ENCODE measurements around the gene CCDC198.

CCDC198 gene, protein sequence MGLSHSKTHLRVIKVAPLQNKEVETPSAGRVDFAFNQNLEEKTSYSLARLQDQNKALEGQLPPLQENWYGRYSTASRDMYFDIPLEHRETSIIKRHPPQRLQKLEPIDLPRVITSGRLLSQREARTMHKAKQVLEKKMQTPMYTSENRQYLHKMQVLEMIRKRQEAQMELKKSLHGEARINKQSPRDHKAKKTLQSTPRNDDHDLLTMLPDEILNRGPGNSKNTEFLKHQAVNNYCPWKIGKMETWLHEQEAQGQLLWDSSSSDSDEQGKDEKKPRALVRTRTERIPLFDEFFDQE

DNA sequence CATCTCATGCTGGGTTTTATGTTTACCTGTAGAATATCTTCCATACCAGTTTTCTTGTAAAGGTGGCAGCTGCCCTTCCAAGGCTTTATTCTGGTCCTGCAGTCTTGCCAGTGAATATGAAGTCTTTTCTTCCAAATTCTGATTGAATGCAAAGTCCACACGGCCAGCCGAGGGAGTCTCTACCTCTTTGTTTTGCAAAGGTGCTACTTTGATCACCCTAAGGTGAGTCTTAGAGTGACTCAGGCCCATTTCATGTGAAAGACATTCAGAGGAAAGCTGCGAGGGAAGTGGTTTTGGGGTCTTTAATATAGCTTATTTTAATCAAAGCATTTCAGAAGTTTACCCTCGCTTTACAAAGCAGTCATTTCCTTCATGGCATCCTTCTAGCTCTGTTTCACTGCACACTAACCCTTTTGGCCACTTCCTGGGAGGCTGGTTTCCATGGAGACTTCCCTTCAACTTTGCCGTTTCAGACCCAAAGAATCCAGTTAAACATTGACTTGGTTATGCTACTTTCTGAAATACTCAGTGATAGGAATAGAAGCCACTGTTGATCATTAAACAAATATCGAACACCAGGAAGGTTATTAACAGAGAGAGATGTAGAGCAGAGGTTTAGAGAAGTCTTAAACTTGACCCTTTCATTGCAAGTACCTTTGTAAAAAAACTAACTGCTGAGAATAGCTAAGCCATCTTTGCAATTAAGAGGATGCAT lies at the start of gene CCDC198:
TSS of gene CCDC198 (minus strand) at position 391 of the 715 bp plus-strand sequence. CDS start at position 249, 142 bp downstream.
- no peak for DNase-seq

DNA sequence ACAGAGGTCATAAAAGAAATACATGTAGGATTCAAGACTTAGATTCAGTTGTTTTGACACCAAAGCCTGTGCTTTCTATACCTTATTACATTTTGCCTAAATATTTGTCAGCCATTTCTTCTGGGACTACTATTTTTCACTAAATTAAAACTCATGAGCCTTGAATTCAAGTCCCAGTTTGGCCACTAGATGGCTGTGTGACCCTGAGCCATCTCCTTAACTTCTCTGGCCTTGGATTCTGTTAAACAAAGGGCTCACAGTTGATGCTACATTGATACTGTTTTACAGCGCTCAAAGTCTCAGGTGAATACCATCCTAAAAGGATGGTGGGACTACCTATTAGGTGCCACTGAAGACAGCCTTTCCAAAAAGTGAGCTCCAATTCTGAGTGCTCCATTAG lies 39.6 kb upstream of the CCDC198 start:
- DNase-seq, result peak; percentile 94

DNA sequence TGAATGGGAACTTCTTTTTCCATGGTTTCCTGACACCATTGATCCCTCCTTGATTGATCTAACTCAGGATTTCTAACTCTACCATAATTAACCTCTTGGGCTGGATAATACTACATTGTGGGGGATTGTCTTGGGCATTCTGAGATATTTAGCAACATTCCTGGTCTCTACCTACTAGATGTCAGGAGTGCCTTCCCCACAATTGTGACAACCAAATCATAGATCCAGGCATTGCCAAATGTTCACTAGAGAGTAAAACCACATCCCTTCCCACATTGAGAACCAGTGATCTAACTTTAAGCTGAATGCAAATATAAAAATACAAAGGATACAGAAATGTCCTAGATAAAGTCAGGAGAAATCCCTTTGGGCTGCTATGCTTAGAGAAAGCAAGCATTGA lies 36.9 kb upstream of the CCDC198 start:
- no peak for DNase-seq

DNA sequence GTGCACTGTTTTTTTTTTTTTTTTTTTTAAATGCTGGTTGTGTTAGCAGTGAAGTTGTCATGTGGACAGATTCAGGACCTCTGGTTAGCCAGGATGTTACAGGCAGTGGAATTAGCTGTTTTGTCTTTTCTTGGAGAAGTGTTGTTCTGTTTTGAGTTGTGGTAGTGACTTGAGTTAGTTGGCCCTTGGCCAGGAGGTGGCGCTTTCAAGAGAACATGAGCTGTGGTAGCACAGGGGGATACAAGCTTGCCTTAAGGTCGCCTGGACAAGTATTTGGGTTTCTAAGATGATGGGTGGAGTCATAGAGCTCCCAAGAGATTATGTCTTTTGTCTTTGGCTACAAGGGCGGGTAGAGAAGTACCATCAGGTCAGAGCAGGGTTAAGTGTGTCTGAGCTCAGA lies 33.3 kb upstream of the CCDC198 start:
- DNase-seq, result peak; percentile 74

DNA sequence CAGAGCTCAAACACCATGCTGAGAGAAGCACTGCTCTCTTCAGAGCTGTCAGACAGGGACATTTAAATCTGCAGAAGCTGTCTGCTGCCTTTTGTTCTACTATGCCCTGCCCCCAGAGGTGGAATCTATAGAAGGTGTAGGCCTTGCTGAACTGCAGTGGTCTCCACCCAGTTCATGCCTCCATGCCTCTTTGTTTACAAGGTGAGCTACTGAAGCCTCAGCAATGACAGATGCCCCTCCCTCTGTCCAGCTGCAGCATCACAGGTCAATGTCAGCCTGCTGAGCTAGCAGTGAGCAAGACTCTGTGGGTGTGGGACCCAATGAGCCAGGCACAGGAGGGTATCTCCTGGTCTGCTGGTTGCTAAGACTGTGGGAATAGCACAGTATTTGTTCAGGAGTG lies 25.4 kb upstream of the CCDC198 start:
- DNase-seq, result no peak

DNA sequence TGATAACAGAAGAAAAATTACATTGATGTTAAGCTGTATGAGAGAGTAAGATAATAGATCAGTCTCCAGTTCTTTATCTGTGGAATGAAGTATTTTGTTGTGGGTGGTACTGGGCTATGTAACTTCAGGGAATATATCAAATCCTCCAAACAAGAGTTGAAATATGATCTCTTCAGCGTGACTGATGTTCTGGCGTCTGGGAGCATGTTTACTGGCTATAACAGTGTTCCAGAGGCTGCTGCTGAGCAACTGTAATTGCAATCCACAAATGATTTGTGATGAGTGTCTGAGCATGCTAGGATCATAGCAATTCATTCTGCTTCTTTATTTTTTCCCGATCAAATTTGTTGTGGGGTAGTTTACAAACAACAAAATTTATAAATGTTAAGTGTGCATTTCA lies 18.6 kb upstream of the CCDC198 start:
- DNase-seq, result peak; percentile 51

DNA sequence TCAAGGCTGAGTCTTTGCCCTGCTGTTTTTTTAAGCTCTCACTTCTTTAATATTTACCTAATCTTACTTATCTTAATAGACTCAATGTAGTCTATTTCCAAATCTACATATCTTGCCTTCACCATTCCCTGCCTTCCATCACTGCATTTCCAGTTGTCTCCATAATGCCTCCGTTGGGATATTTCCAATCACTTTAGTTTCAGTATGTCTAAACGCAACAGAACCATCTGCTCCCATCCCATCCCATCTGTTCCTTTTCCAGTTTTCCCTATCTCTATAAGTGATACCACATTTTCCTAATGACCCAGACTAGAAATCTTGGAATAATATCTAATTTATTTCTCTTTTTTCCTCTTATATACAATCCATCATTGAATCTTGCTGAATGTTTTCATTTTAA lies 15.1 kb upstream of the CCDC198 start:
- DNase-seq, result peak; percentile 92

DNA sequence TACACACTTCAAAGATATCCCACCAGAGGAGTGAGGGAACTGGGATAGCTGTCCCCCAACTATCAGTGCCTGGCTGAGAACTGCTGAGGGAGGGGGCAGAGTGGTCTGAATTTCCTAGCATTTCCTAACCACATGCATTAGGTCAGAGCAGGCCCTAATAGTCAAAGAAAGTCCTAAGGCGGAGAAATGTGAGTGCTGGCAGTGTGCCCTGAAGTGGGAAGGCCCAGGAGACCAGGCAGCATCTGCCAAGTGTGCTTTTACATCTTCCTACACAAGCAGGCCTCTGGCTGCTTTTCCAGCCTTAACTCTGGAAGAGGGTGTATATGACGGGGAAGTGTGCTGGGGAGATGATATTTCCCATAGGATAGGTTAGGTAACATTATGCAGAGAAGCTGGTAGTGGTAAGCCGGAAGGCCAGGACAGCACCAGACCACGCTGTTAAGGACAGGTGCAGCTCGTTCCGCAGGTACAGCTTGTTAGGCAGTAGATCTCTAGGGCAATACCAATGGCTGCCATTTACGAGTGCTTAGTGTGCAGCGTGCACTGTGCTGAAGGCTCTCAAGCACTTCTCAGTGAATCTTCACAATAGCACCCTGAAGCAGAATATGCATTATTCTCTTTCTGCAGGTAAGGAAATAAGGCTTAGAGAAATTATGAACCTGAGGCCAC lies 9.1 kb upstream of the CCDC198 start:
- peak; percentile 57 for DNase-seq

DNA sequence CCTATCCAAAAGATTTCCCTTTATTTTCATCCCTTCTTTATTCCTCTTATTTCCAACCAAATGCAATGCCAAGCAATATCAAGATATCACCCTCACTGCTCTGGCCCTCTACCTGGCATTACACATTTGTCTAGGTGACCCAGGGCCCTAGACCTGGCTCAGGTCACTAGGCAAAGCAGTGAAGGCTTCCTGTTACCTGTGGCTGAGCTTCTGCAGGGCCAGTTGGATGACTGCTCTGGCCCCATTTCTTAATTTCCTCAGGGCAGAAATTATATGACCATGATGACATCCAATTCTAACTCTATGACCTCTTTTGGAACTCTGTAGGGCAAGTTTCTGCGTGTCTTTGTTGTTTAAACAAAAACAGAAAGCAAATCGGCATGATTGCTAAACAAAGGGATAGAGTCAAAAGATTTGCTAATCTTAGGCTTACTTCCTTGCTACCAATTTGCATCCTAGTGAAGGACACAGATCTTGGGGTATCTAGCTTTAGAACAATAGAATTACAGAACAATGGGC lies 7.4 kb upstream of the CCDC198 start:
- DNase-seq, result no peak

DNA sequence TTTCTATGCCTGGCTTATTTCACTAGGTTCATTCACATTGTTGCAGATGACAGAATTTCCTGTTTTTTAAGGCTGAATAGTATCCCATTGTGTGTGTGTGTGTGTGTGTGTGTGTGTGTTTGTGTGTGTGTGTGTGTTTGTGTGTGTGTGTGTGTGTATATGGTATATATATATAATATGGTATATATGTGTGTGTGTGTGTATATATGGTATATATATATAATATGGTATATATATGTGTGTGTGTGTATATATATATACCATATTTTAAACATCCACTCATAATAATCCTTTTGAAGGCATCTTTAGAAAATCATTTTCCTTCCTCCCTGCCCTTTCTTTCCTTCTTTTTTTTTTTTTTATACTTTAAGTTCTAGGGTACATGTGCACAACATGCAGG lies 5.0 kb upstream of the CCDC198 start:
- DNase-seq, result no peak

DNA sequence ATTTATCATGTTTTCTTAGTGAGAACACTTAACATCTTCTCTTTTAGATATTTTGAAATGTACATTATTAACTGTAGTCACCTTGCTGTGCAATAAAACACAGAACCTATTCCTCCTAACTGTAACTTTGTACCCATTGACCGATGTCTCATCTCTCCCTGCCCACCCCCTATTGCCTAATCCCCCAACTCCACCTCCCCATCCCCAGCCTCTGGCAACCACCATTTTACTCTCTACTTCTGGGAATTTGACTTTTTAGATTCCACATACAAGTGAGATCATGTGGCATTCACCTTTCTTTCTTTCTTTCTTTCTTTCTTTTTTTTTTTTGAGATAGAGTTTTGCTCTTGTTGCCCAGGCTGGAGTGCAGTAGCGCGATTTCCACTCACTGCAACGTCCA lies 4.4 kb upstream of the CCDC198 start:
- DNase-seq, result no peak

DNA sequence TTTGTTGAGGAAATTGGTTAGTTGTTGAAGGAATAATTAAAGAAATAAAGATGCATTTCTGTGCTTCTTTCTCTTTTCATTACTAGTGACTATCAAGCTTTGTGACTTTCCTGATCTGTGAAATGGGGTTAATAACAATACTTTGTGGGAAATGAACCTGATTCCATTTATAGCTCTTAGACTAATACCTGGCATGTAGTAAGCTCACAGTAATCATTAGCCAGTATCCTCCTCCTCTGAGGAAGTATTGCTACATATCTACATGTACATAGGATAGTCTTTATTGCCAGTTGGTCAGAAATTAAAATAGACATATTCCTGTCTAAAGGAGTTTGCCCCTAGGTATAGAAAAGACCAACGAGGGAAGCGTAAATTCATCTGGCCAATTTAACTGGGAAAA lies 1.8 kb upstream of the CCDC198 start:
- no peak for DNase-seq

DNA sequence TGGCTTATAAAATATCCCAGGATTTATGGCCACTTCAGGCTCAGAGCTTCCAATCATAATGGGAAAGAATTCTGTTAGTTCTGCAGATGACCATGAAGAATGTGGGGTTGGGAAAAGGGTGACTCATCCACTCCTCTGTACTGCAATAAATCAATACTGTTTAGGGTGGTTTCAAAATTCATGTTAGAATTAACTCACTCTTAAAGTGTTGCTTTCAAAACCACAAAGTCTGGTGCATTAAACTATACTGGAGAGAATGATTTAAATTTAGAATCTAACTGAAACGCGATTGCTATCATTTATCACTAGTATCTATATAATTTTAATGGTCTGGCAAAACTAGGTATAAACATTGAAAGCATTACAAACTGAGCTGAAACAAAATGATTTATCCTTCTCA lies 798 bp downstream of the CCDC198 start:
- DNase-seq, result no peak

DNA sequence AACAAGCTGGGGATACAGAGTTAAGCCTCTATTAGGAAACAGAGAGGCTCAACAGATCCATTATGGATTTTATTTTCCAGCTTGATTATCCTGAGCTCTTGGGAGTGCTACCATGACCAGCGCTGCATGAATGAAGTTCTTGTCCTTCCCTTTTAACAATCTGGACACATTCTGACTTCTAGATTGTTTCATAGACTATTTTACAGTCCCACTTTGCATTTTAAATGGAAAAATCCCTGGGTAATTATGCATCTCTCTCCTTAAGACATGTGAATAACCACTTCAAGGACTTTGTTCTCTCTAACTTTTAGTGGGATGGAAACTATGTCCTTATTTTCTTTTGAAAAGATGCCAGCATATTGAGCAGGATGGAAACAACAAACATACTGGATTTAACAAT lies 2.0 kb downstream of the CCDC198 start:
- DNase-seq, result no peak

DNA sequence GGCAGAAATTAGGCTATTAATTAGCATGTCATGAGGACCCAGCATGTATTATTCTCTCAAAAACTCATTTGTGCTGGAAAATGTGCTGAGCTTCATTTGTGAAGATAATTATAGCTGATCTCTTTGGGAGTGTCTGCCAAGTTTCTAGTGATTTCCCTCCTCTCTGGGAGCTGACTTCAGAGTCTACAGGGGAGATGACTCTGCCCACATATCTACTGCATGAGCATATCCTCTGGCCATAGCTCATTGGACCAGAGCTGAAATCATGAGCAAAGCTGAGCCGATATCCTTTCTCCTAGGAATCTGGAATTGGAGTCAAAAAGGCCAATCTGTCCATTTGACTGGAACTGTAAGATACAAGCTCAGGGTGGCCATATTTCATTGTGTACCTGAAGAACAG lies 5.9 kb downstream of the CCDC198 start:
- no peak for DNase-seq

DNA sequence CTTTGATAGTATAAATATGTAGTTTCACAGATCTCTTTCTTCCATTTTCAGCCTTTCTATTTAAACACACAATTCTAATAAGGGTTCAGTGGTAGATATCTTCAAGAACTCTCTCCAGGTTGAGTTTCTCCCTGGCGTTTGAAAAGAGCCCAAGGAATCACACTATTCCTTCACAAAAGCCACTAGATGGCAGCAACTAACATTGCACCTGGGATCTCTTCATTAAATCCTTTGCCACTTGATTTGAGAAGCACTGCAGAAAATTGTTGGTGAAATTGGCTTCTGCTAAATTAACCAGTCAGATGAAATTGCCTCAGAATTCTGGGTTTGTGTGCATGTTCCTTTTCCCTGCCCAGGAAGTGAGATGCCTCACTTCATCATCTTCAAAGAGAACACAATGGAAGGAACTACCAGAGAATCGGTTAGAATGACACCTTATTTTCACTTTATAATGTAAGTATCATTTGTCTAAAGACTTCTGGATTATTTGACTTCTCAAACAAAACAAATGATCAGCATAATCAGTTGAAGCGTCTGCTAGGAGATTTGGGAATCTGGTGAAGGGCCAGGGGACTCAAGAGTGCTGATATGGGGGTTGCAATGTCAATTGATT lies 6.8 kb downstream of the CCDC198 start:
- peak; percentile 97 for DNase-seq

DNA sequence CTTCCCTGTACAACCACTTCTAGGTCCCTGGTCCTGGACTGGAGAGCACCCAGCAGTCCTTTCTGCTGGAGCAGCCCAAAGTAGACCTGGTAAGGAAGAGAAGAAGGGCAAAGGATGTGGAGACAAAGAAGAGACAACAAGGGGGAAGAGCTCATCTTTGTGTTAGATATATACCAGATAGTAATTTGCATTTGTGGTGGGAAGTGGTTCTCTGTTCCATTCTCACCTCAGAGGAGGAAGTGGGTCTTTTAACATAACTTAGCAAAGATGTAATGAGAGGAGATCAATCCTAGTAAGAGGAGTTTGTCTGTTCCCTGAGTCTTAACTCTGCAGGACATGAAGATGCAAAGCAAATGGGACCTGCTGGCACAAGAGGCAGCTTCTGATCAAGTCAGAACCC lies 8.0 kb downstream of the CCDC198 start:
- DNase-seq, result no peak

DNA sequence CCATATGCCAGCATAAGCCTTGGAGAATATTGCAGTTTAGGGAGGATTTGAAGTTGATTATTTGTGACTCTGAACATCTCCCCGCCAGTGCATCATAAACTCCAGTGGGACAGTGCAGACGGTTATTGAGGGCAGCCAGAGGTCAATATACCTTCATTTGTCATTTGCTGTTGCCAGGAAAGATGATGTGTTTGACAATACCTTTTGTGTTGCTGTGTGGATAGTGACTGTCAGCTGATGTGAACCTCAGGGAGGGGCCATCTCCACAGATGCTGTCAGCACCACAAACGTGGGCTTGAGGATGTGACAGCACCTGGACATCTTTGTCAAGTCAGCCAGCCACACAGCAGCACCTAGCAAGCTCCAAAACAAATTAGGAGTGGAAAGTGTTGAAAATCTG lies 11.5 kb downstream of the CCDC198 start:
- no peak for DNase-seq

DNA sequence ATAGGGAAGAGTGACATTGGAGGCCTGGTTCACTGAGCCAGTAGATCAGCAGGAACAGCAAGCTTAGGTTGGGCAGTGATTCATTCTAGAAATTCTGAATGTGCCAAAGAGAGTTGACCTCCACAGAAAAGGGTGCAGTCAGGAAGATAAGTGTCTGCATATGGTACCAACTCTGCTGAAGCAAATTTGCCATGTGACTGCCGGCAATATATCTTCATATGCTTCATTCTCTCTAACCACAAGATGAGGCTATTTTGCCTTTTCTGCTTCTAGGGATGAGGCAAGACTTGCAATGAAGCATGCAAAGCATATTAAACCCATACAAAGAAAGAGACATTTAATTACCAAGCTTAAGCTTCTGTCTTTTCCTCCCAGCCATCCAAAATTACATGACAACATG lies 13.6 kb downstream of the CCDC198 start:
- DNase-seq, result no peak

DNA sequence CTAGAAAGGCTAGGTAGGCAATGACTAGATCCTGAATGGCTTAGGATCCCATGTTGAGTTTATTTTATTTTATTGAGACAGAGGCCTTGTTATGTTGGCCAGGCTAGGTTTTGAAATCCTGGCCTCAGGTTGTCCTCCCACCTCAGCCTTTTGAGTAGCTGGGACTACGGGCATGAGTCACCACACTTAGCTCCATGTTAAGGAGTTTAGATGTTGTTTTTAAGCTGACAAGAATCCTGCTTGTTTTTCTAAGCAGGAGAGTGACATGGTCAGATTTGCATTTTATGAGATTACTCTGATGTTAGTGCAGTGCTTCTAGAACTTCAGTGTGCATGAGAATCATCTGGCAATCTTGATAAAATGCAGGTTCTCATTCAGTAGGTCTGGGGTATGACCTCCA lies 14.5 kb downstream of the CCDC198 start:
- no peak for DNase-seq

DNA sequence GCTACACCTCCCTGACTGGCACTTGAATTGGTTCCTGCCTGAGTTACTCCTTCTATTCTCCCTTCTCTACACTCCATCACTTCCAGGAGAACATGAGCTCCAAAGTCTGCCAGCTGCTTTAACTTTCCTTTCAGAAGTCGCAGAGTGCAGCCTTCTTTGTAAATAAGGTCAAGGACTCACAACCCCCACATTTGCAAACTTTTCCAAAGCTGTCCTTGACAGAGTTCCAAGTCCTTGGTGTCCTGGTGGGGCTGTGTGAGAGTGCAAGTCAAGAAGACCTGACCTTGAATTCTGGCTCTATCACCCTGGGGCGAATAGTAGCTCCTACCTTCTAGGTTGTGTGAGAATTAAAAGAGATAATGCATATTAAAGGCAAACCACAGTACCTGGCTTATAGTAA lies 15.6 kb downstream of the CCDC198 start:
- no peak for DNase-seq

DNA sequence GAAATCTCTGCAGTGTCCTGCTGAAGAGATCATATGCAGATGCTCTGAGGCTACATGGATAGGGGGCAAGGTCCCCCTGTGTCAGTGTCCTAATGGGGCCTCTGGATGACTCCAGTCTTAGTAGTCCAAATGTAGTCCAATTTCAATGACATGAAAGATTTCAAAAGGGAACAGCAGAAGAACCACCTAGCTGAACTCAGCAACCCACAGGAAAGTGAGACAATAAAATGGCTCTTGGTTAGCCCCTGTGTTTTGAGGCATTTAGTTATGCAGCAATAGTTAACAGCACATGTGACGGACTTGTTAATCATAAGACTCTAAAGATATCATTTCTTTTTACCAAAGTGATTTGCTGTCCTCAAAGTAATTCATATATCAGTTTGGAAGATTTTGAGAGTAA lies 22.7 kb downstream of the CCDC198 start:
- no peak for DNase-seq

DNA sequence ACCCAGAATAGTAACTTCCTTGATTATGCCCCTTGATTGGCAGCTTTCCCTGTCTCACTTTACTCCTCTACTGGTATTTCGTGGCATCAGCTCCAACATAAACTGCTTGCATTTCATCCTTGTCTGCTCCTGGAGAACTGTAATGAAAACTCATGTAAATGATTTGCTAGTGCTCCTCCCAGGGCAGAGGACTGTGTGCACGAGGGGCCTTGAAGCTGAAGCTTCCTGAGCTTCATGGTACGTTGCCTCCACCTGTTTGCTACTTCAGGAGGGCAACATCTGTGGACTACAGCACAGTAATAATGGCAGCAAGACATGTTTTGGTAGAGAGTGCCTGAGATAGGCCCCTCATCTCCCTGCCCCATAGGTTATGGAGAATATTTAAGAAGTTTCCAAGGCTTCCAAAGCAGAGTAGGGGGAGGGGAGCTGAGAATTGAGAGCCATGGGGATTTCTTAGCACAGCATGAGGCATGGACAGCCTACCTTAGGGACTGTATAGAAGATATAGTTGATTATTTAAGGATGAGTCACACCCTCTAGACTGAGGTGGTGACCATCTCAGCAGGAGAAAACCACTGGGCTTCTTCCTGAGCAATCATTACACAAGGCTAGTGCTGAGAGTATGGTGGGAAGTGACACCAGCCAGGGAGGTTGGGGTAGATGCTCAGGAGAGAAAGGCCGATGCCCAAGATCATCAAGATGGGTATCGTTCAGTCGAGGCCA lies 29.5 kb downstream of the CCDC198 start:
- no peak for DNase-seq
